HUDEP-2 (cell line): ENCODE results near the gene PML.
A peak's percentile ranks its signal among the peaks of the same experiment; 100 is the strongest.
"Not testable (repeated sequence)": the region's sequence is repeated elsewhere in the genome, so short reads cannot be mapped to it uniquely, and the experiment has no call there.

ENCODE experiments used
- DNase-seq, 76 experiments: peaks; one replicate each; lab custom pipeline; 2025; ENCODE audit not compliant: unreplicated experiment in 76 of 76; lab: John Stamatoyannopoulos, UW

The PML gene

GRCh38 chr15:74053517-74053916 lies 59.0 kb downstream of the PML start:
- DNase-seq, result no peak

GRCh38 chr15:74053941-74054529 lies 59.5 kb downstream of the PML start:
- DNase-seq, result peak in 66 of 76 experiments; percentile 5 to 74 (median 52)

- no peak for DNase-seq
Observed at GRCh38 chr15:74055804-74056203, 61.3 kb downstream of the PML start.

- DNase-seq, result not testable (repeated sequence)
Observed at GRCh38 chr15:74056330-74056729, 61.8 kb downstream of the PML start.

- DNase-seq, result not testable (repeated sequence)
Observed at GRCh38 chr15:74059050-74059833, 64.7 kb downstream of the PML start.

- no peak for DNase-seq
Observed at GRCh38 chr15:74060251-74060650, 65.7 kb downstream of the PML start.

GRCh38 chr15:74062236-74062635 lies 67.7 kb downstream of the PML start:
- DNase-seq, result no peak

GRCh38 chr15:74062671-74063070 lies 68.2 kb downstream of the PML start:
- no peak for DNase-seq

GRCh38 chr15:74063425-74064146 lies 69.1 kb downstream of the PML start:
- DNase-seq, result not testable (repeated sequence)

- not testable (repeated sequence) for DNase-seq
Observed at GRCh38 chr15:74064183-74064582, 69.7 kb downstream of the PML start.

- not testable (repeated sequence) for DNase-seq
Observed at GRCh38 chr15:74064822-74065221, 70.3 kb downstream of the PML start.

GRCh38 chr15:74065684-74066411 lies 71.3 kb downstream of the PML start:
- not testable (repeated sequence) for DNase-seq

- DNase-seq, result not testable (repeated sequence)
Observed at GRCh38 chr15:74071645-74072044, 77.1 kb downstream of the PML start.

- DNase-seq, result not testable (repeated sequence)
Observed at GRCh38 chr15:74072132-74072531, 77.6 kb downstream of the PML start.

- DNase-seq, result not testable (repeated sequence)
Observed at GRCh38 chr15:74072614-74073337, 78.3 kb downstream of the PML start.

GRCh38 chr15:74075781-74076180 lies 81.3 kb downstream of the PML start:
- not testable (repeated sequence) for DNase-seq

- DNase-seq, result not testable (repeated sequence)
Observed at GRCh38 chr15:74082450-74082849, 87.9 kb downstream of the PML start, which contains the start of gene GOLGA6A. GOLGA6A (minus strand) TSS chr15:74082550; CDS start chr15:74082509, 41 bp downstream.

- not testable (repeated sequence) for DNase-seq
Observed at GRCh38 chr15:74094567-74094966, 100.1 kb downstream of the PML start.

- not testable (repeated sequence) for DNase-seq
Observed at GRCh38 chr15:74095610-74096009, 101.1 kb downstream of the PML start.
